Osteocyte (in vitro differentiated cells): ENCODE results near the gene FAM83F. TPM values are rescaled to one million over a fixed set of nuclear protein-coding genes. Genes with fewer than 3 reads are reported as not detected.

Experiments used
- DNase-seq: peaks from one replicate; pipeline ENCODE4 v3.0.0; 2021; ENCODE audit warnings: mixed read lengths; ENCODE audit not compliant: unreplicated experiment; ENCODE audit errors: extremely low spot score
- H3K27ac Mint-ChIP-seq: one replicate; pipeline ENCODE4 v1.8.0; 2021; ENCODE audit warnings: mild to moderate bottlenecking, mixed read lengths; ENCODE audit not compliant: unreplicated experiment
- H3K27me3 Mint-ChIP-seq: one replicate; pipeline ENCODE4 v1.8.0; 2021; ENCODE audit warnings: mixed read lengths; ENCODE audit not compliant: unreplicated experiment
- H3K36me3 Mint-ChIP-seq: one replicate; pipeline ENCODE4 v1.8.0; 2021; ENCODE audit warnings: mixed read lengths; ENCODE audit not compliant: unreplicated experiment
- H3K4me1 Mint-ChIP-seq: one replicate; pipeline ENCODE4 v1.8.0; 2021; ENCODE audit warnings: mixed read lengths; ENCODE audit not compliant: unreplicated experiment
- H3K4me3 Mint-ChIP-seq: one replicate; pipeline ENCODE4 v1.8.0; 2021; ENCODE audit warnings: mild to moderate bottlenecking, moderate library complexity, mixed read lengths; ENCODE audit not compliant: unreplicated experiment
- H3K9me3 Mint-ChIP-seq: one replicate; pipeline ENCODE4 v1.8.0; 2021; ENCODE audit warnings: mixed read lengths; ENCODE audit not compliant: unreplicated experiment
- CTCF ChIP-seq: fragments of 200-600 bp; sonication (generic); IDR thresholded peaks from 2 replicates; pipeline ENCODE4 v1.5.0; 2021; ENCODE audit warnings: antibody characterized with exemption, mild to moderate bottlenecking, moderate library complexity
- total RNA-seq: library from RNA; stranded (reverse); gene quantifications from 2 replicates; pipeline ENCODE4 v1.2.1, GENCODE V29; 2021

FAM83F gene
- total RNA-seq, 1 donor from 2014 or later = not detected

GRCh38 chr22:39980596-39980995 is 14.2 kb upstream of the FAM83F start:
- DNase-seq = no peak
- no peak for TF ChIP-seq CTCF

GRCh38 chr22:39983346-39983745 is 11.4 kb upstream of the FAM83F start:
- peaks cover 30% of the 10 kb centered on the region for H3K27me3 Mint-ChIP-seq

More at GRCh38 chr22:39980596-39980995, 14.2 kb upstream of the FAM83F start:
- H3K36me3 Mint-ChIP-seq = no peaks in the 10 kb centered on the region
- H3K9me3 Mint-ChIP-seq = no peaks in the 10 kb centered on the region
- no peak overlapping the region for H3K27ac Mint-ChIP-seq
- H3K4me1 Mint-ChIP-seq = no peaks in the 10 kb centered on the region
- H3K4me3 Mint-ChIP-seq = no peak overlapping the region
- H3K27me3 Mint-ChIP-seq = peaks cover 47% of the 10 kb centered on the region

GRCh38 chr22:39984006-39984405 is 10.7 kb upstream of the FAM83F start:
- no peak for TF ChIP-seq CTCF
- Mint-ChIP-seq H3K4me3 (no peak overlapping the region), H3K27ac (no peak overlapping the region), H3K4me1 (no peaks in the 10 kb centered on the region), H3K36me3 (no peaks in the 10 kb centered on the region), H3K9me3 (no peaks in the 10 kb centered on the region), H3K27me3 (peaks cover 35% of the 10 kb centered on the region)
- DNase-seq = no peak

More at GRCh38 chr22:39983346-39983745, 11.4 kb upstream of the FAM83F start:
- H3K9me3 Mint-ChIP-seq = no peaks in the 10 kb centered on the region
- DNase-seq = no peak
- no peak overlapping the region for H3K4me3 Mint-ChIP-seq
- H3K4me1 Mint-ChIP-seq = no peaks in the 10 kb centered on the region
- TF ChIP-seq CTCF = no peak
- H3K36me3 Mint-ChIP-seq = no peaks in the 10 kb centered on the region
- no peak overlapping the region for H3K27ac Mint-ChIP-seq

GRCh38 chr22:39984746-39985145 is 10.0 kb upstream of the FAM83F start:
- H3K4me1 Mint-ChIP-seq = no peaks in the 10 kb centered on the region
- H3K36me3 Mint-ChIP-seq = no peaks in the 10 kb centered on the region
- H3K27me3 Mint-ChIP-seq = peaks cover 34% of the 10 kb centered on the region
- H3K9me3 Mint-ChIP-seq = no peaks in the 10 kb centered on the region
- H3K4me3 Mint-ChIP-seq = no peak overlapping the region
- no peak for DNase-seq
- TF ChIP-seq CTCF = no peak
- no peak overlapping the region for H3K27ac Mint-ChIP-seq

GRCh38 chr22:39985383-39986035 is 9.2 kb upstream of the FAM83F start:
- Mint-ChIP-seq H3K36me3 (no peaks in the 10 kb centered on the region), H3K27me3 (peaks cover 30% of the 10 kb centered on the region)

More at GRCh38 chr22:39985383-39986035, 9.2 kb upstream of the FAM83F start:
- no peak for DNase-seq
- Mint-ChIP-seq H3K4me3 (no peak overlapping the region), H3K9me3 (no peaks in the 10 kb centered on the region), H3K27ac (no peak overlapping the region), H3K4me1 (no peaks in the 10 kb centered on the region)
- no peak for TF ChIP-seq CTCF
